GM12878 (cell line): Measurements from ENCODE around the gene HSP90AB1. TPM values are rescaled to one million over a fixed set of nuclear protein-coding genes. Genes with fewer than 3 reads are reported as not detected.
A peak's percentile ranks its signal among the peaks of the same experiment; 100 is the strongest.

Experiments used
- ATF3 ChIP-seq: IDR thresholded peaks from 2 replicates; pipeline ENCODE4 v1.6.1; 2011; ENCODE audit warnings: low read depth, mild to moderate bottlenecking, low read length, moderate library complexity, borderline replicate concordance; ENCODE audit errors: extremely low read depth
- BCL3 ChIP-seq: IDR thresholded peaks from 2 replicates; pipeline ENCODE4 v1.6.1; 2011; ENCODE audit warnings: borderline replicate concordance, low read depth, mild to moderate bottlenecking, moderate library complexity, low read length; ENCODE audit not compliant: insufficient read depth, poor library complexity, severe bottlenecking
- CEBPZ ChIP-seq: fragments of 150-350 bp; IDR thresholded peaks from 2 replicates; pipeline ENCODE4 v1.6.1; 2016; ENCODE audit warnings: low read depth, low read length
- EGR1 ChIP-seq, 2 experiments: IDR thresholded peaks; 1 replicate in 1 of 2; 2 replicates in 1 of 2; pipeline ENCODE4 v1.6.1; 2011 to 2012; ENCODE audit warnings: low read depth in 2 of 2, low read length in 2 of 2, borderline replicate concordance in 1 of 2, mild to moderate bottlenecking in 1 of 2, moderate library complexity in 1 of 2
- NBN ChIP-seq: fragments of 450-650 bp; IDR thresholded peaks from 2 replicates; pipeline ENCODE4 v1.6.1; 2016
- PKNOX1 ChIP-seq: fragments of 450-650 bp; IDR thresholded peaks from 2 replicates; pipeline ENCODE4 v1.6.1; 2016; ENCODE audit warnings: mild to moderate bottlenecking
- TAF1 ChIP-seq: IDR thresholded peaks from 2 replicates; pipeline ENCODE4 v1.6.1; 2011; ENCODE audit warnings: mild to moderate bottlenecking, low read depth, low read length, borderline replicate concordance
- polyA plus RNA-seq, 11 experiments: library from polyadenylated mRNA; depleted of rRNA in 4 of 11; unstranded in 6 of 11; stranded (reverse) in 5 of 11; fragments of >200 nt; fragmentation: Nextera tagmentation in 4 of 11; fragmentation: Illumina TruSeq in 1 of 11; extraction: Ambion mirVana in 4 of 11; extraction: Trizol in 1 of 11; gene quantifications; 1 replicate in 1 of 11; 2 replicates in 10 of 11; pipeline versions ENCODE4 v1.2.1 to v1.2.3, GENCODE V29; 2011 to 2016; ENCODE audit warnings: inconsistent platforms in 2 of 11, missing spikeins in 2 of 11, low read depth in 1 of 11
- total RNA-seq, 4 experiments: library from RNA; depleted of rRNA in 3 of 4; stranded (reverse); fragments of >200 nt in 3 of 4; fragmentation: Illumina TruSeq in 1 of 4; extraction: Trizol in 1 of 4; gene quantifications; 2 replicates each; pipeline versions ENCODE4 v1.2.1 to v1.2.3, GENCODE V29; 2013 to 2021

The HSP90AB1 gene
- total and polyA plus RNA-seq, 10 of the 15 experiments (the other 5 are each of a cell fraction or from before 2014, with no cell fraction given), result 988 to 1,682 (median 1,146) TPM

GRCh38 chr6:44265722-44266233 lies 18.9 kb downstream of the HSP90AB1 start (continued):
- TF ChIP-seq ATF3 (no peak), TAF1 (no peak), PKNOX1 (peak; percentile 32), EGR1 (IDR thresholded peaks at IDR 0.05; ENCODE audit: borderline replicate concordance in 1 of 2, low read depth in 2 of 2, low read length in 2 of 2) (no peak), NBN (peak; percentile 91), CEBPZ (no peak), BCL3 (no peak)
- TF ChIP-seq, all 136 proteins: peak for 12
